Adrenal gland (tissue), 12 donors: ENCODE data around the gene STIL. TPM values are rescaled to one million over a fixed set of nuclear protein-coding genes. Genes with fewer than 3 reads are reported as not detected.

Experiments
- DNase-seq, 7 donors: peaks; one replicate each; pipeline ENCODE4 v3.0.0-alpha.2; 2019 to 2020
- H3K27ac ChIP-seq, 5 donors: fragments of 200-600 bp; sonication (generic) in 4 of 5; 1 replicate in 3 of 5; 2 replicates in 2 of 5; pipeline versions ENCODE4 v1.5.1 to v1.8.0; 2016 to 2020; ENCODE audit warnings: mild to moderate bottlenecking in 1 of 5
- H3K27me3 ChIP-seq: fragments of 200-600 bp; 2 replicates; pipeline ENCODE4 v1.8.0; 2021
- H3K36me3 ChIP-seq, 2 donors: fragments of 200-600 bp; replicated peaks in 1 of 2; 1 replicate in 1 of 2; 2 replicates in 1 of 2; pipeline versions ENCODE4 v1.5.1 to v1.8.0; 2018 to 2022
- H3K4me1 ChIP-seq, 2 donors: fragments of 200-600 bp; replicated peaks in 1 of 2; 1 replicate in 1 of 2; 2 replicates in 1 of 2; pipeline versions ENCODE4 v1.5.1 to v1.8.0; 2018 to 2021
- H3K4me3 ChIP-seq, 4 donors: fragments of 200-600 bp; sonication (generic) in 3 of 4; one replicate each; pipeline ENCODE4 v1.5.1; 2016 to 2018
- H3K9me3 ChIP-seq, 3 donors: fragments of 200-600 bp; sonication (generic) in 1 of 3; replicated peaks in 1 of 3; 1 replicate in 2 of 3; 2 replicates in 1 of 3; pipeline versions ENCODE4 v1.5.1 to v1.8.0; 2016 to 2021
- CTCF ChIP-seq, 6 experiments: fragments of 450-650 bp in 4 of 6; fragments of 200-600 bp in 2 of 6; sonication (generic) in 1 of 6; IDR thresholded peaks; 1 replicate in 5 of 6; 2 replicates in 1 of 6; pipeline versions ENCODE4 v1.5.1 to v1.8.0; 2016 to 2021; ENCODE audit warnings: antibody characterized with exemption in 6 of 6, mild to moderate bottlenecking in 2 of 6, moderate library complexity in 1 of 6
- POLR2A ChIP-seq, 2 donors: fragments of 450-650 bp; IDR thresholded peaks; one replicate each; pipeline ENCODE4 v1.6.1; 2017; ENCODE audit warnings: antibody characterized with exemption in 2 of 2, mild to moderate bottlenecking in 2 of 2, moderate library complexity in 1 of 2
- WGBS, 4 donors: extraction: QIAGEN DNeasy Blood & Tissue Kit in 2 of 4; methylation state at CpG; one replicate each; pipeline versions ENCODE4 v1.1.5 to v1.1.7; 2013 to 2017; 5-methylcytosine and 5-hydroxymethylcytosine counted together
- intact Hi-C, 2 donors: fragments of 100-400 bp; cut with DNase I; formaldehyde crosslinking; loops; one replicate each; pipeline versions ENCODE4 v1.14.1 to v1.15.0; 2022 to 2023
- polyA plus RNA-seq, 3 donors: library from polyadenylated mRNA; stranded (reverse); fragments of 200-250 nt in 2 of 3; fragments of 350-450 nt in 1 of 3; fragmentation: Illumina TruSeq in 1 of 3; extraction: RNeasy Lipid Tissue Mini Kit (QIAGEN cat#74804) in 1 of 3; gene quantifications; one replicate each; pipeline ENCODE4 v1.2.3, GENCODE V29; 2013 to 2014
- total RNA-seq, 9 donors: library from RNA; depleted of rRNA in 4 of 9; stranded (reverse); fragments of >200 nt in 4 of 9; fragments of 120-200 nt in 1 of 9; fragmentation: NEBNext Ultra II Directional in 1 of 9; extraction: Animal tissue kit (Norgen Biotek cat#: 25700) in 1 of 9; gene quantifications; one replicate each; pipeline versions ENCODE4 v1.1.0 to v1.2.4, GENCODE V29; 2013 to 2023
- donor health status: healthy with polysubstance abuse.
- donor health status: Bipolar disorder and iron deficiency.
- donor health status: DM: yes; HTN: yes; CAD: no.
- donor health status: DM: no; HTN: no; CAD: no.
- donor health status: DM: no; HTN: no; CAD: no.
- donor health status: DM: yes; HTN: yes; CAD: no.

The STIL gene
- total and polyA plus RNA-seq, 12 donors, result 0.24 to 7.0 (median 1.4) TPM

- intact Hi-C loops, result no loop called here
- Histone ChIP-seq H3K4me1 (no peaks in the 10 kb centered on the region), H3K27ac (peak within 1 kb of the TSS in 2 of 5 donors; percentile 6 to 77), H3K4me3 (peak within 1 kb of the TSS in 1 of 4 donors; percentile 23), H3K9me3 (no peaks in the 10 kb centered on the region), H3K36me3 (no peaks in the 10 kb centered on the region), H3K27me3 (peaks cover 57% of the 10 kb centered on the region)
- WGBS, 4 donors, result 14 to 28% (median 15%) methylated on average over 17 to 51 of the region's 51 CpGs
- TF ChIP-seq POLR2A (IDR thresholded peaks at IDR 0.05) (no peak), CTCF (IDR thresholded peaks at IDR 0.05) (no peak)
- DNase-seq, result no peak
Observed at GRCh38 chr1:47232187-47232874, 81.6 kb downstream of the STIL start, which contains the start of gene TAL1. Gene TAL1 (minus strand): TSS chr1:47232225. CDS start chr1:47225888, 6,337 bp downstream.

GRCh38 chr1:47231301-47232186 lies 82.4 kb downstream of the STIL start:
- Histone ChIP-seq H3K27me3 (peaks cover 63% of the 10 kb centered on the region), H3K27ac (peak overlapping the region in 2 of 5 donors; percentile 6 to 77), H3K4me3 (peak overlapping the region in 1 of 4 donors; percentile 23), H3K9me3 (no peaks in the 10 kb centered on the region), H3K36me3 (no peaks in the 10 kb centered on the region), H3K4me1 (no peaks in the 10 kb centered on the region)
- TF ChIP-seq POLR2A (IDR thresholded peaks at IDR 0.05), result no peak
- no peak for TF ChIP-seq CTCF (IDR thresholded peaks at IDR 0.05)
- DNase-seq, result peak in 4 of 7 donors; percentile 33 to 67 (median 39)
- 4 to 6% (median 5%) methylated on average over 36 to 62 of the region's 62 CpGs for WGBS, 4 donors
- intact Hi-C loops, result no loop called here

GRCh38 chr1:47230692-47231300 lies 83.2 kb downstream of the STIL start:
- peaks cover 0 to under 1% of the 10 kb centered on the region in 2 donors for H3K4me1 ChIP-seq
- DNase-seq, result no peak
- no peaks in the 10 kb centered on the region for H3K36me3 ChIP-seq
- 8 to 16% (median 10%) methylated on average over 14 to 44 of the region's 44 CpGs for WGBS, 4 donors
- H3K27me3 ChIP-seq, result peaks cover 71% of the 10 kb centered on the region
- H3K9me3 ChIP-seq, result no peaks in the 10 kb centered on the region
- H3K27ac ChIP-seq, result peak overlapping the region in 2 of 5 donors; percentile 6 to 77
- peak overlapping the region in 1 of 4 donors; percentile 23 for H3K4me3 ChIP-seq
- intact Hi-C loops, result no loop called here
- TF ChIP-seq POLR2A (IDR thresholded peaks at IDR 0.05), result no peak

- Histone ChIP-seq H3K27me3 (peaks cover 78% of the 10 kb centered on the region), H3K9me3 (no peaks in the 10 kb centered on the region), H3K27ac (peak overlapping the region in 2 of 5 donors; percentile 15 to 58), H3K4me3 (peak overlapping the region in 1 of 4 donors; percentile 23), H3K4me1 (peaks cover 0 to 7% of the 10 kb centered on the region in 2 donors), H3K36me3 (no peaks in the 10 kb centered on the region)
- TF ChIP-seq CTCF (IDR thresholded peaks at IDR 0.05), result no peak
- TF ChIP-seq POLR2A (IDR thresholded peaks at IDR 0.05), result no peak
- intact Hi-C loops, result no loop called here
- no peak for DNase-seq
- WGBS, 4 donors, result 18 to 20% (median 20%) methylated on average over 23 of the region's 23 CpGs
Observed at GRCh38 chr1:47229886-47230691, 83.9 kb downstream of the STIL start.
